Esophagus muscularis mucosa (tissue), 4 donors: ENCODE data around the gene SARS2.

Source experiments
- CTCF ChIP-seq, 3 experiments: fragments of 200-600 bp in 2 of 3; fragments of 450-650 bp in 1 of 3; sonication (generic) in 2 of 3; IDR thresholded peaks; one replicate each; pipeline ENCODE4 v1.5.1; 2017 to 2019; ENCODE audit warnings: antibody characterized with exemption in 3 of 3, mild to moderate bottlenecking in 2 of 3, moderate library complexity in 1 of 3
- EP300 ChIP-seq: sonication (generic); formaldehyde crosslinking; IDR thresholded peaks from one replicate; pipeline ENCODE4 v1.6.1; 2017; ENCODE audit warnings: antibody characterized with exemption
- POLR2A ChIP-seq: fragments of 450-650 bp; IDR thresholded peaks from one replicate; pipeline ENCODE4 v1.6.1; 2017; ENCODE audit warnings: antibody characterized with exemption, moderate library complexity, mild to moderate bottlenecking, low read depth
- POLR2AphosphoS5 ChIP-seq, 2 donors: sonication (generic); formaldehyde crosslinking; IDR thresholded peaks; one replicate each; pipeline ENCODE4 v1.6.1; 2017; ENCODE audit warnings: antibody characterized with exemption in 2 of 2

- TF ChIP-seq CTCF (IDR thresholded peaks at IDR 0.05) (no peak), POLR2A (no peak), POLR2AphosphoS5 (IDR thresholded peaks at IDR 0.05) (no peak), EP300 (no peak)
Observed at GRCh38 chr19:38928391-38929001, 2.1 kb downstream of the SARS2 start.
